OCI-LY1 (cell line): ENCODE results near the gene MAGI2.

ENCODE experiments used
- H2AFZ ChIP-seq: fragments of 200-600 bp; sonication (generic), shearing (Covaris generic); 2 replicates; pipeline ENCODE4 v1.6.0; 2014; ENCODE audit warnings: antibody characterized with exemption, mild to moderate bottlenecking, low read length
- H3F3A ChIP-seq: fragments of 200-600 bp; sonication (generic), shearing (Covaris generic); 2 replicates; pipeline ENCODE4 v1.6.0; 2014; ENCODE audit warnings: mild to moderate bottlenecking, antibody characterized with exemption, low read length, moderate library complexity; ENCODE audit not compliant: insufficient read depth
- H3K27ac ChIP-seq: fragments of 200-600 bp; sonication (generic); 2 replicates; pipeline ENCODE4 v1.5.1; 2014; ENCODE audit warnings: low read length, mixed run types, mild to moderate bottlenecking, low read depth; ENCODE audit not compliant: poor library complexity, severe bottlenecking
- H3K27me3 ChIP-seq: fragments of 200-600 bp; sonication (generic); 2 replicates; pipeline ENCODE4 v1.6.0; 2014; ENCODE audit warnings: antibody characterized with exemption, mild to moderate bottlenecking, low read length, moderate library complexity; ENCODE audit not compliant: insufficient read depth
- H3K36me3 ChIP-seq: fragments of 200-600 bp; sonication (generic); 2 replicates; pipeline ENCODE4 v1.6.1; 2014; ENCODE audit warnings: mild to moderate bottlenecking, antibody characterized with exemption, low read length, moderate library complexity, mixed read lengths; ENCODE audit not compliant: insufficient read depth
- H3K4me1 ChIP-seq: fragments of 200-600 bp; sonication (generic); 2 replicates; pipeline ENCODE4 v1.5.1; 2014; ENCODE audit warnings: mild to moderate bottlenecking, low read length, moderate library complexity; ENCODE audit not compliant: insufficient read depth, severe bottlenecking
- H3K4me2 ChIP-seq: fragments of 200-600 bp; sonication (generic), shearing (Covaris generic); 2 replicates; pipeline ENCODE4 v1.6.1; 2014; ENCODE audit warnings: low read length
- H3K4me3 ChIP-seq: fragments of 200-600 bp; sonication (generic); 2 replicates; pipeline ENCODE4 v1.5.1; 2014; ENCODE audit warnings: low read length, low read depth, mild to moderate bottlenecking, mixed read lengths; ENCODE audit not compliant: poor library complexity, severe bottlenecking
- H3K79me2 ChIP-seq: fragments of 200-600 bp; shearing (Covaris generic); 2 replicates; pipeline ENCODE4 v1.6.1; 2016; ENCODE audit warnings: mixed run types, low read length, mixed read lengths; ENCODE audit not compliant: insufficient read depth
- H3K9ac ChIP-seq: fragments of 200-600 bp; sonication (generic), shearing (Covaris generic); 2 replicates; pipeline ENCODE4 v1.6.1; 2014; ENCODE audit warnings: mild to moderate bottlenecking, low read length, mixed read lengths
- H3K9me2 ChIP-seq: fragments of 200-600 bp; sonication (generic), shearing (Covaris generic); 2 replicates; pipeline ENCODE4 v1.6.1; 2014; ENCODE audit warnings: low read depth, mild to moderate bottlenecking, low read length, mixed read lengths
- H3K9me3 ChIP-seq: fragments of 200-600 bp; shearing (Covaris generic); 2 replicates; pipeline ENCODE4 v1.6.1; 2014; ENCODE audit warnings: low read length, mixed read lengths
- H4K20me1 ChIP-seq: fragments of 200-600 bp; sonication (generic), shearing (Covaris generic); 2 replicates; pipeline ENCODE4 v1.6.0; 2016; ENCODE audit warnings: mild to moderate bottlenecking, low read length; ENCODE audit not compliant: insufficient read depth
- EZH2 ChIP-seq: fragments of 200-600 bp; sonication (generic), shearing (Covaris generic); IDR thresholded peaks from 2 replicates; pipeline ENCODE4 v1.8.0; 2017; ENCODE audit warnings: borderline replicate concordance, mixed run types, mild to moderate bottlenecking, antibody characterized with exemption, low read length, moderate library complexity, mixed read lengths
- TF ChIP-seq, protein P1 (sequence below): fragments of 200-600 bp; sonication (generic), shearing (Covaris generic); IDR thresholded peaks from 2 replicates; pipeline ENCODE4 v1.5.1; 2017; ENCODE audit warnings: mild to moderate bottlenecking, antibody characterized with exemption, low read length, moderate library complexity, mixed read lengths

The MAGI2 gene

DNA sequence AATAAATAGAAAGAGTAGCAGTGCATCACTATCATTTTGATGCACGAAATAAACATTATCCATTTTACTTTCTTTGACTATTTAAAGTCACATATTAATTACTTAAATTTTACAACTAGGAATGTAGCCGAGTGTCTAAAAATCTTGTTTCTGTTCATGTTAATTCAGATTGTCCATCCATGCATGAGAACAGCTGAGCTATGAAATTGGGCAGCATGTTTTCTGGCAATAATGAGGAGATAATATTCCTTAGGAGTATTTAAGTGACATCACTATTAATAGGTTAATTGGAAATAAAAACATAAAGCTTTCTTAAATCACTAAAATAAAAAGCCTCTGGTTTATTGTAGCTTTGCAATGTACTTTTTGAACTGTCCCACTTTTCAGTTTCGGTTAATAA lies 1361.1 kb downstream of the MAGI2 start:
- no peak overlapping the region for H3K4me2 ChIP-seq
- TF ChIP-seq EZH2: no peak
- TF ChIP-seq, protein P1, sequence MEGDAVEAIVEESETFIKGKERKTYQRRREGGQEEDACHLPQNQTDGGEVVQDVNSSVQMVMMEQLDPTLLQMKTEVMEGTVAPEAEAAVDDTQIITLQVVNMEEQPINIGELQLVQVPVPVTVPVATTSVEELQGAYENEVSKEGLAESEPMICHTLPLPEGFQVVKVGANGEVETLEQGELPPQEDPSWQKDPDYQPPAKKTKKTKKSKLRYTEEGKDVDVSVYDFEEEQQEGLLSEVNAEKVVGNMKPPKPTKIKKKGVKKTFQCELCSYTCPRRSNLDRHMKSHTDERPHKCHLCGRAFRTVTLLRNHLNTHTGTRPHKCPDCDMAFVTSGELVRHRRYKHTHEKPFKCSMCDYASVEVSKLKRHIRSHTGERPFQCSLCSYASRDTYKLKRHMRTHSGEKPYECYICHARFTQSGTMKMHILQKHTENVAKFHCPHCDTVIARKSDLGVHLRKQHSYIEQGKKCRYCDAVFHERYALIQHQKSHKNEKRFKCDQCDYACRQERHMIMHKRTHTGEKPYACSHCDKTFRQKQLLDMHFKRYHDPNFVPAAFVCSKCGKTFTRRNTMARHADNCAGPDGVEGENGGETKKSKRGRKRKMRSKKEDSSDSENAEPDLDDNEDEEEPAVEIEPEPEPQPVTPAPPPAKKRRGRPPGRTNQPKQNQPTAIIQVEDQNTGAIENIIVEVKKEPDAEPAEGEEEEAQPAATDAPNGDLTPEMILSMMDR: no peak
- no peaks in the 10 kb centered on the region for H3K4me1 ChIP-seq
- H3K27me3 ChIP-seq: no peaks in the 10 kb centered on the region
- H3K9ac ChIP-seq: no peak overlapping the region
- no peaks in the 10 kb centered on the region for H3F3A ChIP-seq
- H3K4me3 ChIP-seq: no peak overlapping the region
- no peak overlapping the region for H2AFZ ChIP-seq
- H3K36me3 ChIP-seq: no peaks in the 10 kb centered on the region
- H3K9me2 ChIP-seq: no peaks in the 10 kb centered on the region
- no peaks in the 10 kb centered on the region for H3K9me3 ChIP-seq
- H3K79me2 ChIP-seq: no peaks in the 10 kb centered on the region
- no peaks in the 10 kb centered on the region for H4K20me1 ChIP-seq
- H3K27ac ChIP-seq: no peak overlapping the region

DNA sequence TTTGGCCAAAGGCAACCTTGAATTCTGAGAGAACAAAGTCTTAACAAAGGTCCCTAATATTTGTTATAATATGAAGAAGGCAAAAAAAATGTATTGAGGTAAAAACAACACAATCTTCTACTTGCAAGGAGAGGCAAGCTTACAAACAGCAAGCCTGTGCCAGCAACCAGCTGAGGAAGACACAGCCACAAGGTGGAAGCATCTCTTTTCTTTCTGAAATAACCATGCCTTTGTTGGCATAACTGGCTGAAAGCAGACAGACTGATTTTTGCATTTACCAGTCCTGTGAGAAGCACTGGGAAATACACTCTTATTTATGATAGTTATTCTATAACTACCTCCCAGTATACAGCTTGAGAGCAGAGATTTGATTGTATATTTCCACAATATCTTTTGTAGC lies 1362.9 kb downstream of the MAGI2 start:
- TF ChIP-seq, protein P1: peak; percentile 8; the same call in 1 of the 2 replicates
- TF ChIP-seq EZH2: no peak
- no peaks in the 10 kb centered on the region for H3K9me3 ChIP-seq
- no peaks in the 10 kb centered on the region for H3K36me3 ChIP-seq
- H3K9me2 ChIP-seq: no peaks in the 10 kb centered on the region
- no peaks in the 10 kb centered on the region for H3K4me1 ChIP-seq
- no peaks in the 10 kb centered on the region for H3F3A ChIP-seq
- no peak overlapping the region for H2AFZ ChIP-seq
- H3K79me2 ChIP-seq: no peaks in the 10 kb centered on the region
- no peak overlapping the region for H3K4me3 ChIP-seq
- no peaks in the 10 kb centered on the region for H4K20me1 ChIP-seq
- H3K27me3 ChIP-seq: no peaks in the 10 kb centered on the region
- H3K27ac ChIP-seq: no peak overlapping the region
- no peak overlapping the region for H3K9ac ChIP-seq
- no peak overlapping the region for H3K4me2 ChIP-seq

DNA sequence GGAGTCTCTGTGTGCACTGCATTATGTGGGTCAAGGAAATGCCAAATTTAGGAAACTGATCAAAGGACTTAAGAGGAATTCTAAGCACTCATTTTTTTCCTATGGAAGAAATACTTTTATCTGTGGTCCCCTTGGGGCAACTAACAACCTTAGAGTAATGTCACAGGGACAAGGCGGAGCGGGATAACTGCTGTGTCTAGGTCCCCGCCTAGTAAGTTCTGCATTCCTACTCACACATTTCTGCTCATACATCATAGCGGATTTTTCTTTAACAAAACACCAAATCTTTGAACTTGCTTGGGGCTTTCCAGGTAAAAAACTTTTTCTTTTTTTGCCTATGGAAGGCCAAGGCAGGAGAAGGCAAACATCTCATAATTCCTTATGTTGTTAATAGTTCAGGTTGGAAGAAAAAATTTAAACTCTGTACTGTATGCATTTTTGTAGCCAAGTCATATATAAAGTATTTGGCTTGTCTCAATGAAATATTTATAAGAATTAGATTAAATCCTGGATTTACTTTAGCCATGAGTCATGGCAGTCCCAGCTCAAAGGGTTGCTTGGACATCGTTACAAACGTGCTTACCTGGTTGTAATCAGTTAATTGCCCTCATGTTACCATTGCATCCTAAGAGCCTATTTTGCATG lies 1369.9 kb downstream of the MAGI2 start:
- H3K4me1 ChIP-seq: no peaks in the 10 kb centered on the region
- no peak overlapping the region for H3K4me2 ChIP-seq
- no peak overlapping the region for H3K27ac ChIP-seq
- TF ChIP-seq, protein P1: no peak
- TF ChIP-seq EZH2: no peak
- H3K4me3 ChIP-seq: no peak overlapping the region
- no peaks in the 10 kb centered on the region for H3K79me2 ChIP-seq
- no peaks in the 10 kb centered on the region for H4K20me1 ChIP-seq
- no peak overlapping the region for H2AFZ ChIP-seq
- no peaks in the 10 kb centered on the region for H3K36me3 ChIP-seq
- no peaks in the 10 kb centered on the region for H3K27me3 ChIP-seq
- H3K9me2 ChIP-seq: no peaks in the 10 kb centered on the region
- no peaks in the 10 kb centered on the region for H3K9me3 ChIP-seq
- no peak overlapping the region for H3K9ac ChIP-seq
- no peaks in the 10 kb centered on the region for H3F3A ChIP-seq
